ENCODE data around the gene HDAC4.

HDAC4 gene

GRCh38 chr2:239381709-239382134, 19.1 kb downstream of the HDAC4 start:
- DNase-seq: no peak

- no peak for DNase-seq
Observed at GRCh38 chr2:239380831-239381708, 19.8 kb downstream of the HDAC4 start.

- no peak for DNase-seq
Observed at GRCh38 chr2:239379641-239380170, 21.1 kb downstream of the HDAC4 start.

GRCh38 chr2:239378918-239379640, 21.7 kb downstream of the HDAC4 start:
- DNase-seq: peak; percentile 30 to 42

- no peak for DNase-seq
Observed at GRCh38 chr2:239378021-239378917, 22.6 kb downstream of the HDAC4 start.

- DNase-seq: no peak
Observed at GRCh38 chr2:239377591-239377990, 23.2 kb downstream of the HDAC4 start.

GRCh38 chr2:239376942-239377531, 23.8 kb downstream of the HDAC4 start:
- DNase-seq: no peak

- no peak for DNase-seq
Observed at GRCh38 chr2:239376351-239376750, 24.5 kb downstream of the HDAC4 start.

- no peak for DNase-seq
Observed at GRCh38 chr2:239375278-239376061, 25.4 kb downstream of the HDAC4 start.

- DNase-seq: no peak
Observed at GRCh38 chr2:239374896-239375277, 25.9 kb downstream of the HDAC4 start.

- DNase-seq: no peak
Observed at GRCh38 chr2:239372835-239373234, 28.0 kb downstream of the HDAC4 start.

- no peak for DNase-seq
Observed at GRCh38 chr2:239371726-239372686, 28.8 kb downstream of the HDAC4 start.

- DNase-seq: no peak
Observed at GRCh38 chr2:239370876-239371725, 29.7 kb downstream of the HDAC4 start.

GRCh38 chr2:239370403-239370802, 30.4 kb downstream of the HDAC4 start:
- DNase-seq: no peak

- DNase-seq: peak; percentile 47 to 71
Observed at GRCh38 chr2:239369631-239370161, 31.1 kb downstream of the HDAC4 start.

GRCh38 chr2:239368906-239369552, 31.8 kb downstream of the HDAC4 start:
- no peak for DNase-seq

- DNase-seq: no peak
Observed at GRCh38 chr2:239368321-239368720, 32.5 kb downstream of the HDAC4 start.

GRCh38 chr2:239366740-239367139, 34.1 kb downstream of the HDAC4 start:
- DNase-seq: no peak

Data from Kasumi-1 (cell line).